Choroid plexus epithelial cell (primary cell): ENCODE measurements around the gene UNC5B.

Experiments
- DNase-seq: peaks from one replicate; pipeline ENCODE4 v3.0.0-alpha.2; 2010; ENCODE audit warnings: low read depth
- H3K4me3 ChIP-seq: 2 replicates; pipeline ENCODE4 v1.5.1; 2011; ENCODE audit warnings: low read depth, mild to moderate bottlenecking, control low read depth, low read length, moderate library complexity
- CTCF ChIP-seq: conservative IDR thresholded peaks from 2 replicates; pipeline ENCODE4 v1.5.1; 2011; ENCODE audit warnings: low read depth, mild to moderate bottlenecking, control low read depth, inconsistent platforms, low read length, moderate library complexity

UNC5B gene

GRCh38 chr10:71245420-71246325 lies 33.3 kb downstream of the UNC5B start:
- no peak for TF ChIP-seq CTCF
- DNase-seq: no peak
- H3K4me3 ChIP-seq: no peak overlapping the region

GRCh38 chr10:71246591-71247413 lies 34.4 kb downstream of the UNC5B start:
- DNase-seq: no peak
- no peak for TF ChIP-seq CTCF
- H3K4me3 ChIP-seq: no peak overlapping the region

GRCh38 chr10:71247414-71247705 lies 35.0 kb downstream of the UNC5B start:
- DNase-seq: no peak
- H3K4me3 ChIP-seq: no peak overlapping the region
- no peak for TF ChIP-seq CTCF

- H3K4me3 ChIP-seq: no peak overlapping the region
- no peak for DNase-seq
- no peak for TF ChIP-seq CTCF
Observed at GRCh38 chr10:71247804-71248203, 35.4 kb downstream of the UNC5B start.

- no peak overlapping the region for H3K4me3 ChIP-seq
- no peak for TF ChIP-seq CTCF
- DNase-seq: no peak
Observed at GRCh38 chr10:71248210-71248609, 35.8 kb downstream of the UNC5B start.

- TF ChIP-seq CTCF: no peak
- DNase-seq: no peak
- H3K4me3 ChIP-seq: no peak overlapping the region
Observed at GRCh38 chr10:71249996-71250395, 37.6 kb downstream of the UNC5B start.
